K562 (cell line): ENCODE measurements around the gene MLST8. TPM values are rescaled to one million over a fixed set of nuclear protein-coding genes. Genes with fewer than 3 reads are reported as not detected.
A peak's percentile ranks its signal among the peaks of the same experiment; 100 is the strongest.

Source experiments
- CHAMP1 ChIP-seq: fragments of 450-650 bp; IDR thresholded peaks from 2 replicates; pipeline ENCODE4 v1.6.1; 2016; ENCODE audit warnings: mild to moderate bottlenecking
- CHD1 ChIP-seq: fragments of 200-600 bp; sonication (generic); IDR thresholded peaks from one replicate; pipeline ENCODE4 v1.6.1; 2012; ENCODE audit warnings: mild to moderate bottlenecking, moderate library complexity, low read length, inconsistent platforms
- CREB1 ChIP-seq, 2 experiments: sonication (generic) in 1 of 2; formaldehyde crosslinking in 1 of 2; IDR thresholded peaks; 2 replicates each; pipeline versions ENCODE4 v1.6.1 to v1.8.0; 2012 to 2022; ENCODE audit warnings: inconsistent platforms in 1 of 2, mild to moderate bottlenecking in 1 of 2, missing genetic modification reagents in 1 of 2, moderate library complexity in 1 of 2
- FOXO4 ChIP-seq: fragments of 450-650 bp; formaldehyde crosslinking; IDR thresholded peaks from 2 replicates; pipeline ENCODE4 v1.4.0; 2020; ENCODE audit warnings: mild to moderate bottlenecking, moderate library complexity
- GTF2B ChIP-seq: IDR thresholded peaks from 2 replicates; pipeline ENCODE4 v1.6.1; 2011; ENCODE audit not compliant: insufficient read length; ENCODE audit errors: extremely low read depth
- HNRNPK ChIP-seq: fragments of 200-400 bp; formaldehyde crosslinking; IDR thresholded peaks from one replicate; pipeline ENCODE4 v1.6.1; 2018; ENCODE audit warnings: mild to moderate bottlenecking, low read depth, low read length; ENCODE audit not compliant: poor library complexity, severe bottlenecking
- KAT7 ChIP-seq: sonication (generic); formaldehyde crosslinking; IDR thresholded peaks from 2 replicates; pipeline ENCODE4 v1.8.0; 2022; ENCODE audit warnings: missing genetic modification reagents, mild to moderate bottlenecking, borderline replicate concordance
- KHSRP ChIP-seq: fragments of 450-650 bp; IDR thresholded peaks from 2 replicates; pipeline ENCODE4 v1.6.1; 2017
- NCOA1 ChIP-seq: fragments of 450-650 bp; IDR thresholded peaks from 2 replicates; pipeline ENCODE4 v1.6.1; 2016; ENCODE audit warnings: low read depth
- PCBP1 ChIP-seq: fragments of 200-400 bp; formaldehyde crosslinking; IDR thresholded peaks from 2 replicates; pipeline ENCODE4 v1.6.1; 2018; ENCODE audit warnings: mild to moderate bottlenecking, low read depth, low read length; ENCODE audit not compliant: poor library complexity, severe bottlenecking
- SAFB ChIP-seq: fragments of 200-400 bp; formaldehyde crosslinking; IDR thresholded peaks from 2 replicates; pipeline ENCODE4 v1.6.1; 2017; ENCODE audit warnings: low read depth, low read length, borderline replicate concordance
- SETDB1 ChIP-seq: IDR thresholded peaks from one replicate; pipeline ENCODE4 v1.6.1; 2012; ENCODE audit warnings: low read length, control low read depth, inconsistent platforms
- SMARCE1 ChIP-seq: fragments of 450-650 bp; IDR thresholded peaks from 2 replicates; pipeline ENCODE4 v1.7.1; 2016; ENCODE audit warnings: mild to moderate bottlenecking
- STAT5B ChIP-seq: fragments of 250-450 bp; sonication (Bioruptor Pico); IDR thresholded peaks from 2 replicates; pipeline ENCODE4 v1.8.0; 2021; ENCODE audit warnings: mild to moderate bottlenecking, inconsistent platforms
- TEAD1 ChIP-seq, 2 experiments: fragments of 450-650 bp in 1 of 2; sonication (generic) in 1 of 2; formaldehyde crosslinking; IDR thresholded peaks; 2 replicates each; pipeline versions ENCODE4 v1.4.0 to v1.8.0; 2020 to 2022; ENCODE audit warnings: mild to moderate bottlenecking in 2 of 2, missing genetic modification reagents in 1 of 2
- ZBTB33 ChIP-seq: sonication (generic); formaldehyde crosslinking; IDR thresholded peaks from 2 replicates; pipeline ENCODE4 v1.8.1; 2023; ENCODE audit warnings: mild to moderate bottlenecking, missing genetic modification reagents
- ZFP36 ChIP-seq: fragments of 150-350 bp; IDR thresholded peaks from 2 replicates; pipeline ENCODE4 v1.6.1; 2018; ENCODE audit warnings: low read length, low read depth; ENCODE audit not compliant: partially characterized antibody
- ZFPM2 ChIP-seq: fragments of 250-450 bp; sonication (Bioruptor Pico); IDR thresholded peaks from 2 replicates; pipeline ENCODE4 v1.5.1; 2022; ENCODE audit warnings: mild to moderate bottlenecking
- ZNF57 ChIP-seq: fragments of 450-650 bp; formaldehyde crosslinking; IDR thresholded peaks from 2 replicates; pipeline ENCODE4 v1.4.0; 2020; ENCODE audit warnings: mild to moderate bottlenecking, moderate library complexity
- ZNF696 ChIP-seq: fragments of 250-450 bp; sonication (Bioruptor Pico); conservative IDR thresholded peaks from 2 replicates; pipeline ENCODE4 v1.4.0; 2020; ENCODE audit warnings: mild to moderate bottlenecking, moderate library complexity
- ZNF717 ChIP-seq: fragments of 250-450 bp; sonication (Bioruptor Pico); IDR thresholded peaks from 2 replicates; pipeline ENCODE4 v1.5.0; 2021
- ZNF785 ChIP-seq: fragments of 250-450 bp; sonication (Bioruptor Pico); IDR thresholded peaks from 2 replicates; pipeline ENCODE4 v1.4.0; 2020; ENCODE audit warnings: mild to moderate bottlenecking
- polyA plus RNA-seq, 8 experiments: library from polyadenylated mRNA; depleted of rRNA in 4 of 8; stranded (reverse) in 5 of 8; unstranded in 3 of 8; fragments of >200 nt; fragmentation: Nextera tagmentation in 2 of 8; fragmentation: Illumina TruSeq in 1 of 8; extraction: Ambion mirVana in 2 of 8; extraction: Trizol in 1 of 8; gene quantifications; 2 replicates each; pipeline versions ENCODE4 v1.2.1 to v1.2.3, GENCODE V29; 2011 to 2014; ENCODE audit warnings: inconsistent platforms in 1 of 8, missing spikeins in 1 of 8
- total RNA-seq, 7 experiments: library from RNA; depleted of rRNA in 6 of 7; stranded (reverse); fragments of >200 nt in 6 of 7; fragmentation: Illumina TruSeq in 2 of 7; extraction: Trizol in 2 of 7; gene quantifications; 2 replicates each; pipeline versions ENCODE4 v1.2.1 to v1.2.3, GENCODE V29; 2011 to 2021; ENCODE audit warnings: low replicate concordance in 1 of 7

Gene MLST8
- total and polyA plus RNA-seq, 9 of the 15 experiments (the other 6 are each of a cell fraction or from before 2014, with no cell fraction given): 1.5 to 116 (median 43.3) TPM

GRCh38 chr16:2155977-2156848, 49.0 kb upstream of the MLST8 start (continued):
- peak; percentile 42; the same call in 1 of the 2 replicates for TF ChIP-seq KAT7 (CRISPR knock-in tag)
- no peak for TF ChIP-seq KHSRP
- no peak for TF ChIP-seq NCOA1
- no peak for TF ChIP-seq CHAMP1
- TF ChIP-seq GTF2B: no peak
- no peak for TF ChIP-seq CREB1 (IDR thresholded peaks at IDR 0.05)
- peak; percentile 23; the same call in 1 of the 2 replicates for TF ChIP-seq CREB1 (CRISPR knock-in tag; IDR thresholded peaks at IDR 0.05)
- TF ChIP-seq ZFPM2 (CRISPR knock-in tag): no peak
- no peak for TF ChIP-seq ZBTB33 (CRISPR knock-in tag)
- TF ChIP-seq SAFB: no peak
- TF ChIP-seq TEAD1 (CRISPR knock-in tag; IDR thresholded peaks at IDR 0.05): peak in 1 of 2 experiments; percentile 55; a peak in 1 of 4 replicates
- no peak for TF ChIP-seq PCBP1
- TF ChIP-seq FOXO4 (CRISPR knock-in tag): no peak
- no peak for TF ChIP-seq ZNF785 (CRISPR knock-in tag)
- no peak for TF ChIP-seq ZFP36
- no peak for TF ChIP-seq ZNF57 (CRISPR knock-in tag)
- TF ChIP-seq SMARCE1: peak; percentile 51; the same call in 1 of the 2 replicates
- no peak for TF ChIP-seq ZNF717 (CRISPR knock-in tag)
- no peak for TF ChIP-seq ZNF696 (CRISPR knock-in tag)
- TF ChIP-seq SETDB1: no peak
- TF ChIP-seq STAT5B: no peak
- no peak for TF ChIP-seq HNRNPK
- TF ChIP-seq CHD1: peak; percentile 83
